SK-N-MC (cell line): Measurements from ENCODE around the gene ACOX3.

Experiments used
- DNase-seq: peaks from one replicate; pipeline ENCODE4 v3.0.0-alpha.2; 2011; ENCODE audit warnings: low read depth, low spot score
- H3K27ac ChIP-seq: fragments of 200-600 bp; sonication (generic); 2 replicates; pipeline ENCODE4 v1.5.1; 2016; ENCODE audit warnings: mixed run types
- H3K36me3 ChIP-seq: fragments of 200-600 bp; sonication (generic); 2 replicates; pipeline ENCODE4 v1.6.1; 2017; ENCODE audit warnings: antibody characterized with exemption, low read length, mixed read lengths; ENCODE audit not compliant: insufficient read depth
- H3K4me3 ChIP-seq: fragments of 200-600 bp; sonication (generic); 2 replicates; pipeline ENCODE4 v1.5.1; 2016
- H3K9ac ChIP-seq: fragments of 200-600 bp; sonication (generic); 2 replicates; pipeline ENCODE4 v1.8.0; 2017; ENCODE audit warnings: mixed run types, mixed read lengths; ENCODE audit not compliant: insufficient read length
- H3K9me3 ChIP-seq: fragments of 200-600 bp; sonication (generic); 2 replicates; pipeline ENCODE4 v1.6.1; 2017; ENCODE audit warnings: low read depth, mild to moderate bottlenecking, antibody characterized with exemption, low read length, moderate library complexity, mixed read lengths
- EZH2 ChIP-seq: fragments of 200-600 bp; sonication (generic); IDR thresholded peaks from one replicate; pipeline ENCODE4 v1.6.1; 2017; ENCODE audit warnings: antibody characterized with exemption
- FOXP2 ChIP-seq: optimal IDR thresholded peaks from 2 replicates; pipeline ENCODE3; 2011; ENCODE audit warnings: mild to moderate bottlenecking, moderate library complexity; ENCODE audit not compliant: insufficient read depth; ENCODE audit errors: extremely low read length, control extremely low read depth
- POLR2AphosphoS5 ChIP-seq: IDR thresholded peaks from 2 replicates; pipeline ENCODE4 v1.6.1; 2012; ENCODE audit warnings: mild to moderate bottlenecking, low read depth, low read length, borderline replicate concordance

The ACOX3 gene

DNA sequence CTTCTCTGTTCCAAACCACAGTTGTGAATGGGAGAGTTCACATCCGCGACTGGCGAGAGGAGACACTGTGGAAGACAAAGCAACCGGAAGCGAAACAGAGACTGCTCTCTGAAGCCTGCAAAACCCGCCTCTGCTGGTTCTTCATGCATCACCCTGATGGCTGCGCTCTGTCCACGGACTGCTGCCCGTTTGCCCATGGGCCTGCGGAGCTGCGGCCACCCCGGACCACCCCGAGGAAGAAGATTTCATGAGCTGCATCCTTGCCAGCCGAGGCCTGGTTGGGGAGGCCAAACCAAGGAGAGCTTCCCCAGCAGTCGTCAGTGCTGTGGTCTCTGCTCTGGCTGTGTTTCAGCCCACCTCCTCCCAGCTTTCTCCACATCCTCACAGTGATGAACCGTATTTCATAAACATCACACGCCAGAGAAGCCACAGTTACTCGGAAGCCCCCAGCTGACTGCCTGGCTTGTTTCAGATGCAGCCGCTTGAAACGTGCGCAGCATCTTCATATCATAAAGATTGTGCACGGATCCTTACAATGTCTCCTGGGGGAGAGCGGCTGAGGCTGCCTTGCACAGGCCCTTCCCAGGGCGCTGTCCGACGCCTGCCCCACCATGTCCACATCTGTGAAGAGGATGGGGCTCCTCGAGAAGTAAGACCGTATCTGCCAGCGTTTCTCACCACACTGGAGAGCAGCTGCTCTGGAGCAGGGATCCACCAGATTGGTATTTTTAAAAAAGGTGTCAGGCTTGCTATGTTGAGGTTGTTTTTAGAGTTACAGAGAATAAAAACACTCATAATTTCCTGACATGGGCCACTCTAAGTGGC lies 35.4 kb upstream of the ACOX3 start:
- no peaks in the 10 kb centered on the region for H3K36me3 ChIP-seq
- H3K27ac ChIP-seq: no peak overlapping the region
- H3K9ac ChIP-seq: no peak overlapping the region
- TF ChIP-seq FOXP2 (no peak), EZH2 (no peak), POLR2AphosphoS5 (no peak)
- no peak for DNase-seq
- H3K4me3 ChIP-seq: no peak overlapping the region
- no peaks in the 10 kb centered on the region for H3K9me3 ChIP-seq

DNA sequence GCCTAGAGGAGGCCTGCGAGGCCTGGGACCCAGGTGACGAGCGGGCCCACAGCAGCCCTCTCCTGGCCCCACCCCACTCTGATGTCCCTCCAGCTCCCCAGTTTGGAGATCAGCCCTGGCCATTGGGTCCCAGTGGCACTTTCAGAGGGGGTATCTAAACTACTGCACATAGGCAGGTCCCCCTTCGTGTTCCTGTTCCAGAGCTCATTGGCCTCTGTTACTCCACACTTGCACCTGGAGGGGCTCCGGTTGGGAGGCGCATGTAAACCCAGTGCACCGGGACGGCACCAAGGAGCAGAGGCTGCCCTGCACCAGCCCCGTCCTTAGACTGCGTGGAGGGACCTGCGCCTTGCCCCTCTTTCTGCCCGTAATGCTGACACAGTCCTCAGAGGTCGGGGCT lies 34.3 kb upstream of the ACOX3 start:
- no peak for TF ChIP-seq POLR2AphosphoS5
- no peak for TF ChIP-seq EZH2
- TF ChIP-seq FOXP2: no peak
- Histone ChIP-seq H3K36me3 (no peaks in the 10 kb centered on the region), H3K27ac (no peak overlapping the region), H3K9ac (no peak overlapping the region), H3K9me3 (no peaks in the 10 kb centered on the region), H3K4me3 (no peak overlapping the region)
- no peak for DNase-seq

DNA sequence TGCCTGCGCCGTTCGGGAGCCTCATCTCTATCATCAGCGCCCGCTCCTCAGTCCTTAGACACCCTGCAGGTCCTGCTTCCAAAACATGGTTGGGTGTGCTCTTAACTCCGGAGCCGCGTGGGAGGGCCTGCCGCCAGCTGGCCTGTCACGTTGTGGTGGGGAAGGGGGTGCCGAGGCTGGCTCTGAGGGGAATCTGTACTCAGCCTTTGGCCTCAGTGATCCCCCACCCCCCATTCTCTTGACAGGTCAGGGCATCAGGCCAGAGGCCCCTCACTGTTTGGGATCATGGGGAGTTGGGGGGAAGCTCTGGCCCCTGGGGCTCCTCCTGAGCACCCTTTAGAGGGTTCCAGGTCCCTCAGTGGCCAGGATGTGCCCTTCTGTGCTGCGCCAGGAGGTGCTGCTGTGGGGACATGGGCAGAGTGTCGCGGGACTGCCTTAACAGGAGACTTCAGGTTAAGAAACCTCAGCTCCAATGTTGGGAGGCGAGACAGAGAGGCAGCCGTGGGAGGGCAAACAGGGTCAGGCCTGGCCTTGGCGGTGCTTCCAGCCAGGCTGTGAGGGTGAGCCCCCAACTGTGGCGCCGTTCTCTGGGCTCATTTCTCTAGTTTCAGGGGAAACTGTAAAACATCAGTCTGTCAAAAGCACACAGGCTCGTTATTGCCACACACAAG lies 33.5 kb upstream of the ACOX3 start:
- Histone ChIP-seq H3K36me3 (no peaks in the 10 kb centered on the region), H3K9me3 (no peaks in the 10 kb centered on the region)
- no peak for DNase-seq

DNA sequence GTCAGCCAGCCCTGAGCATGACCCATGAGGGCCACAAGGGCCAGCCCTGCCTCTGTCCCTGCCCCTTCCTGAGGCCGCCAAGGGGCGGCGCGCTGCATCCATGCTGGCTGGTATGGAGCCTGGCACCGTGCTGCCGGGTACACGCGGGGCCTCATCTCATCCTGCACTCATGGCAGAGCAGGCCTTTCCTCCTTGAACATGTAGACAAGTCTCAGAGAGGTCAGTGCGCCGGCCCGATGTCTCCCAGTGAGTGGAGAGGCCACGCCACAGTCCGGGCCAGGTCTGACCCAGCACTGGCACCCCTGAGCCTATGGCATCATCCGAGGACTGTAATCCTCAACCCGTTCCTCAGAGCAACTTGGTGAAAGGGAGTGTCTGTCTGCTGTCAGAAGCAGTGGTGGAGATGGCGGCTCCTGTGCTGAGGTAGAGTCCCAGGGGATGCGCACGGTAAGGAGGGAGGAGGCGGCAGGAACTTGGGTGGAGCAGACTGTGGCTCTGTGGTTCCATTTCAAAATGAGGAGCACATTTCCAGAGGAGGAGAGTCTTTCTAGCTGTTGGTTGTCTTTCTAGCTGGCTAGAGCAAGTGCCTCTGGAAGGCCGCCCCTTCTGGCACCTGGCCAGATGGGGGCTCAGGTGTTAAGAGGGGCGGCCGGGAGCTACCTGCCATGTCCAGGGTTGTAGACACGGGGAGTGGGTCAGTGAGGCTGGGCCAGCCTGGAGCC lies 32.8 kb upstream of the ACOX3 start:
- TF ChIP-seq FOXP2 (no peak), EZH2 (no peak), POLR2AphosphoS5 (no peak)
- Histone ChIP-seq H3K27ac (no peak overlapping the region), H3K9ac (no peak overlapping the region), H3K36me3 (no peaks in the 10 kb centered on the region), H3K4me3 (no peak overlapping the region), H3K9me3 (no peaks in the 10 kb centered on the region)
- no peak for DNase-seq

More for the DNA sequence above, 33.5 kb upstream of the ACOX3 start:
- Histone ChIP-seq H3K9ac (no peak overlapping the region), H3K27ac (no peak overlapping the region), H3K4me3 (no peak overlapping the region)
- TF ChIP-seq POLR2AphosphoS5 (no peak), FOXP2 (no peak), EZH2 (no peak)

DNA sequence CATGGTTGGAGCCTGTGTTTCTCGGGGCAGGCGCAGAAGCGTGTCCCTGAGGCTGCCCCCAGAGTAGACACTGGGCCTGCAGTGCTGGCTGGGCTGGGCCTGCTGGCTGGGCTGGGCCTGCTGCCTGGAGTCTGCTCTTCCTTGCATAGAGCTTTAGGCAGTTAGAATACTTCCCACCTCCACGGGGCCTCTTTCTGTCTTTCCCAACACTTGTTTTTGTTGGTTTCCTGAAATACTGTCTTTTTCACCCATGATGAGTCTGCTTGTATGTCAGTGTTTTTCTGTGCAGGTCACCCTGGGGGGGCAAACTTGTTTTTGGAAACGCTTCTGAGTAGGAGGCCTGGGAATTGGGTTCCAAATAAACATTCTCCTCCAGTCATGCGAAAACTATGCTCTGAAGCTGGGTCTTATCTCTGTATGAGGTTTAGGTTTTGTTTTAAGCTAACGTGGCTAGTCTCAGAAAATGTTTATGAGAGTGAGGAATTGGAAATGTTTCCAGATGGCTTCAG lies 32.2 kb upstream of the ACOX3 start:
- no peak overlapping the region for H3K27ac ChIP-seq
- no peak overlapping the region for H3K9ac ChIP-seq
- TF ChIP-seq POLR2AphosphoS5 (no peak), FOXP2 (no peak), EZH2 (no peak)
- H3K4me3 ChIP-seq: no peak overlapping the region
- no peaks in the 10 kb centered on the region for H3K9me3 ChIP-seq
- no peaks in the 10 kb centered on the region for H3K36me3 ChIP-seq
- DNase-seq: no peak

DNA sequence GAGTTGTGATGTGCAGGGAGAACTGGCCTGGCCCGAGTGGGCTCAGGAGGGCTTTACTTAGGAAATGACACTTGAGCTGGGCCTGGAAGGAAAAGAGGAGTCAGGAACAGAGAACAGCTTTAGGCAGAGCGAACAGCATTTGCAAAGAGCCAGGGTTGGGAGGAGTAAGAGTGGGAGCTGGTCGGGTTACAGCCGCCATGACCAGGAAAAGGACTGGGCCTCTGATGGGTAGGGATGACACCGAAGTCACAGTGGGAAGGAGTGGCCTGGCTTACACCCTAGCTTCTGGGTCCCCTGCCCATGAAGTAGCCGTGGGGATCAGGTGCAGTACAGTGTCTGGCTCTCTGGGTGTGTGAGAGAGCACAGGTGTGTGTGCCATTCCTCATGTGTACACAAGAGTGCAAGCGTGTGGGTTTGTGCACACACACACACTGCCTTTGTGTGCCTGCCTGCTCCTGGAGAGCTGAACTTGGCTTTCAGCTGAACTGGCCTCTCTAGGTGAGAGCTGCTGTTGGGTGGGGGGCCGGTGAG lies 31.7 kb upstream of the ACOX3 start:
- Histone ChIP-seq H3K27ac (no peak overlapping the region), H3K4me3 (no peak overlapping the region), H3K9ac (no peak overlapping the region), H3K36me3 (no peaks in the 10 kb centered on the region), H3K9me3 (no peaks in the 10 kb centered on the region)
- no peak for TF ChIP-seq POLR2AphosphoS5
- TF ChIP-seq EZH2: no peak
- TF ChIP-seq FOXP2: no peak
- no peak for DNase-seq

DNA sequence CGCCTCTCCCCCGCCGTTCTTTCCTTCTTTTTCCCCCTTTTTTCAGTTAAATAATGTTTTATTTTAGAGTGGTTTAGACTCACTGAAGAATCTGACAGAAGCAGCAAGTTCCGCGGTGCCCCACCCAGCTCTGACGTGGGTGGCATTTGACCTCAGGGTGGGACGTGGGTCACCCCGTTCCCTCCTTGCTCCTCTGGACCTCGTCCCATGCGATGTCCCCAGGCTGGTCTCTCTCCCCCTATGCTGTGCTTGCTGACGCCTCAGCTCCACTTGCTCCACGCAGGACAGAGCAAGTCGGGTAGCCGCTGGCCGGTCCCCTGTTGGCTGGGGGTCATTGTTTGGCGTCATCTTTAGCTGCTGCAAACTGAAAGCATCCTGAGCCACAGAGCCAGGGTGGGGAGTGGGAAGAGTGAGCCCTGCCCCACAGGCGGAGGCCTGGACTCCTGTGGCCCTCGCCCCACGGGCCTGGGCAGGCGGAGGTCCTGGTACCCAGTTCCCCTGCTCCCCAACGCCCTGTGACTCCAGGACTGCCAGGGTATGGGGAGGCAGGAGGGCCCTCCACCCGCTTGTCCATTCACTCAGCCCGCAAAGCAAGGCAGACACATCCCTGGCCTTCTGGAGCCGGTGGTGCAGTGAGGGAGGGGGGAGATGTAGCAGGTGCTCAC lies 30.8 kb upstream of the ACOX3 start:
- Histone ChIP-seq H3K36me3 (no peaks in the 10 kb centered on the region), H3K9me3 (no peaks in the 10 kb centered on the region), H3K4me3 (no peak overlapping the region), H3K9ac (no peak overlapping the region), H3K27ac (no peak overlapping the region)
- no peak for DNase-seq
- TF ChIP-seq FOXP2 (no peak), POLR2AphosphoS5 (no peak), EZH2 (no peak)
